Stimulated activated CD8-positive, alpha-beta memory T cell treated with anti-CD3 and anti-CD28 coated beads, Interleukin-12 subunit alpha, Interleukin-12 subunit beta, amount 100 ng/mL, for 1 hour (primary cell): ENCODE results near the gene LMX1A.

Experiments
- DNase-seq: peaks from one replicate; pipeline ENCODE4 v3.0.0-alpha.2; 2020; ENCODE audit warnings: low read depth

Gene LMX1A

GRCh38 chr1:165355977-165356811 lies at the start of gene LMX1A:
TSS of gene LMX1A (minus strand) at chr1:165356715. CDS start at chr1:165355559, 1,156 bp downstream.
- no peak for DNase-seq

- no peak for DNase-seq
These were observed 47.4 kb upstream of the LMX1A start for GRCh38 chr1:165403835-165404482.

- DNase-seq, result no peak
These were observed 46.1 kb upstream of the LMX1A start for GRCh38 chr1:165402517-165403111.

GRCh38 chr1:165397944-165398343 lies 41.4 kb upstream of the LMX1A start:
- DNase-seq, result no peak

GRCh38 chr1:165395901-165396300 lies 39.4 kb upstream of the LMX1A start:
- no peak for DNase-seq

GRCh38 chr1:165395478-165395877 lies 39.0 kb upstream of the LMX1A start:
- DNase-seq, result no peak

GRCh38 chr1:165392634-165393571 lies 36.4 kb upstream of the LMX1A start:
- DNase-seq, result peak; percentile 82

GRCh38 chr1:165389609-165390008 lies 33.1 kb upstream of the LMX1A start:
- no peak for DNase-seq

GRCh38 chr1:165387961-165388360 lies 31.4 kb upstream of the LMX1A start:
- DNase-seq, result no peak

- no peak for DNase-seq
These were observed 31.0 kb upstream of the LMX1A start for GRCh38 chr1:165387505-165387904.

GRCh38 chr1:165383599-165384405 lies 27.3 kb upstream of the LMX1A start:
- no peak for DNase-seq

- no peak for DNase-seq
These were observed 26.6 kb upstream of the LMX1A start for GRCh38 chr1:165383067-165383466.

GRCh38 chr1:165381745-165382505 lies 25.4 kb upstream of the LMX1A start:
- DNase-seq, result no peak

GRCh38 chr1:165376811-165377311 lies 20.3 kb upstream of the LMX1A start:
- no peak for DNase-seq

- no peak for DNase-seq
These were observed 19.7 kb upstream of the LMX1A start for GRCh38 chr1:165376041-165376810.

- DNase-seq, result no peak
These were observed 19.1 kb upstream of the LMX1A start for GRCh38 chr1:165375623-165376022.

- no peak for DNase-seq
These were observed 15.2 kb upstream of the LMX1A start for GRCh38 chr1:165371588-165372225.

- DNase-seq, result peak; percentile 32
These were observed 12.8 kb upstream of the LMX1A start for GRCh38 chr1:165369255-165369848.
